Ovary (tissue), 9 donors: ENCODE measurements around the gene NKX2-2. TPM values are rescaled to one million over a fixed set of nuclear protein-coding genes. Genes with fewer than 3 reads are reported as not detected.

Source experiments
- DNase-seq, 5 donors: peaks; one replicate each; pipeline ENCODE4 v3.0.0-alpha.2; 2019 to 2020
- H3K27ac ChIP-seq, 2 donors: fragments of 200-600 bp; one replicate each; pipeline versions ENCODE4 v1.5.1 to v1.8.0; 2019 to 2022
- H3K27me3 ChIP-seq: fragments of 200-600 bp; one replicate; pipeline ENCODE4 v1.8.0; 2022
- H3K36me3 ChIP-seq: fragments of 200-600 bp; sonication (generic); one replicate; pipeline ENCODE4 v1.5.1; 2019
- H3K4me1 ChIP-seq: one replicate; pipeline ENCODE4 v1.8.1; 2013; ENCODE audit warnings: mild to moderate bottlenecking, moderate library complexity; ENCODE audit not compliant: insufficient read depth
- H3K4me3 ChIP-seq: fragments of 200-600 bp; sonication (generic); one replicate; pipeline ENCODE4 v1.5.1; 2017
- H3K9me3 ChIP-seq, 2 donors: fragments of 200-600 bp in 1 of 2; sonication (generic) in 1 of 2; one replicate each; pipeline versions ENCODE4 v1.5.1 to v1.8.1; 2013 to 2019; ENCODE audit warnings: mild to moderate bottlenecking in 1 of 2, moderate library complexity in 1 of 2
- EP300 ChIP-seq: sonication (generic); formaldehyde crosslinking; IDR thresholded peaks from one replicate; pipeline ENCODE4 v1.6.1; 2017; ENCODE audit warnings: antibody characterized with exemption
- POLR2A ChIP-seq: fragments of 450-650 bp; IDR thresholded peaks from one replicate; pipeline ENCODE4 v1.6.1; 2017; ENCODE audit warnings: antibody characterized with exemption, mild to moderate bottlenecking, moderate library complexity
- WGBS, 3 donors: extraction: QIAGEN DNeasy Blood & Tissue Kit in 1 of 3; methylation state at CpG; one replicate each; pipeline versions ENCODE4 v1.1.5 to v1.1.7; 2013 to 2017; 5-methylcytosine and 5-hydroxymethylcytosine counted together
- intact Hi-C, 4 donors: fragments of 100-400 bp; cut with DNase I; formaldehyde crosslinking; loops; one replicate each; pipeline versions ENCODE4 v1.11.0 to v1.15.1; 2022 to 2023
- polyA plus RNA-seq, 2 donors: library from polyadenylated mRNA; stranded (reverse); fragments of 200-250 nt in 1 of 2; fragments of 350-450 nt in 1 of 2; fragmentation: Illumina TruSeq in 1 of 2; extraction: RNeasy Lipid Tissue Mini Kit (QIAGEN cat#74804) in 1 of 2; gene quantifications; one replicate each; pipeline ENCODE4 v1.2.3, GENCODE V29; 2013 to 2014
- total RNA-seq, 7 donors: library from RNA; depleted of rRNA in 2 of 7; stranded (reverse); fragments of >200 nt in 2 of 7; fragmentation: NEBNext Ultra II Directional in 3 of 7; extraction: Animal tissue kit (Norgen Biotek cat#: 25700) in 3 of 7; gene quantifications; one replicate each; pipeline versions ENCODE4 v1.1.0 to v1.2.4, GENCODE V29; 2016 to 2023
- TF ChIP-seq, protein P1 (sequence below), 3 donors: fragments of 450-650 bp in 2 of 3; fragments of 200-600 bp in 1 of 3; IDR thresholded peaks; one replicate each; pipeline versions ENCODE4 v1.5.1 to v1.8.0; 2016 to 2022; ENCODE audit warnings: antibody characterized with exemption in 3 of 3, mild to moderate bottlenecking in 1 of 3
- donor health status: DM: no; HTN: no; CAD: no; lungs with moderate emphysema.
- donor health status: DM: no; HTN: no; CAD: no.
- donor health status: Bipolar disorder and iron deficiency.
- donor health status: DM: yes; HTN: yes; CAD: no.
- donor health status: DM: no; HTN: no; CAD: no.
- donor health status: DM: yes; HTN: yes; CAD: no.

The NKX2-2 gene
- total and polyA plus RNA-seq, 9 donors, result not detected

DNA sequence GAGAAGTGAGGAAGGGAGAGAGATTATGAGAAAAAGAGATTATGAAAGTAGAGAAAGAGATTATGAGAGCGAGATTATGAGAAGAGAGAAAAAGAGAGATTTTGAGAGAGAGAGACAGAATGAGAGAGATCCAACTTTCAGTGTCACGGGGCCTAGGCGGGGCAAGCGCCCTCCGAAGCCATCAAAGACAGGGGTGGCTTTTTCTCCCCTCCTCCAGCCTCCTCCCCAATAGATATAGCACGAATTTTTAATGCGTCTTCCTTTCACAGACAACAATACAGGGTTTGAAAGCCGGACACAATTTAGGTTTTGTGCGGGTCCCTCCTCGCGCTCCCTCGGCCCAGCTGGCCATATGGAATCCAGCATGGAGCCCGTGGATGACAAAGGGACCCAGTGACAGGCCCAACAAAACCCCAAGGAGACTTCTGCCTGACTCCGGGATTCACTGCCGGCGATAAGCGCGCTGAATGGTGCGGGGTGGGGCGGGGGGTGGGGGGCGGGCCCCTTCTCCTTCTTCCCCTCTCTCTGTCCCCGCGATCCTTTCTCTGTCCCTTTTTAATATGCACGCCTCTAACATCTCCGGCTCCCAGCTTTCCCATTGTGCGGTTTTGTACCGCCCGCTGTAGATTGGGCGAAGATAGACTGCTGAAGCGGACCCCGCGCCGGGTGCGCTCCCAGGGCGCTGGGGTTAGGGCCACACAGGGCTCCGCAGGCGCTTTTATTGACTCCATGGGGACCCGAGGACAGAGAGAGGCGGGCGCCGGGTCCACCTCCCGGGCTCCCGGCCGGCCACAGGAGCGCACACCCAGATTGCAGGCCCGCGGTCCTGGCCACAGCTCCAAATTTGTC, 5.4 kb downstream of the NKX2-2 start:
- 3 to 4% (median 3%) methylated on average over 47 of the region's 47 CpGs for WGBS, 3 donors
- H3K4me1 ChIP-seq, result peaks cover 10% of the 10 kb centered on the region
- DNase-seq, result no peak
- no peaks in the 10 kb centered on the region for H3K9me3 ChIP-seq
- intact Hi-C loops, result loop anchor here (5.0 to 10.0 kb wide), 5 partner anchors 271 to 671 kb away; no protein-coding TSS in a partner anchor
- peaks cover 3% of the 10 kb centered on the region for H3K27me3 ChIP-seq
- H3K36me3 ChIP-seq, result no peaks in the 10 kb centered on the region
- no peak overlapping the region for H3K27ac ChIP-seq
- TF ChIP-seq EP300 (no peak), POLR2A (no peak)
- TF ChIP-seq, protein P1, sequence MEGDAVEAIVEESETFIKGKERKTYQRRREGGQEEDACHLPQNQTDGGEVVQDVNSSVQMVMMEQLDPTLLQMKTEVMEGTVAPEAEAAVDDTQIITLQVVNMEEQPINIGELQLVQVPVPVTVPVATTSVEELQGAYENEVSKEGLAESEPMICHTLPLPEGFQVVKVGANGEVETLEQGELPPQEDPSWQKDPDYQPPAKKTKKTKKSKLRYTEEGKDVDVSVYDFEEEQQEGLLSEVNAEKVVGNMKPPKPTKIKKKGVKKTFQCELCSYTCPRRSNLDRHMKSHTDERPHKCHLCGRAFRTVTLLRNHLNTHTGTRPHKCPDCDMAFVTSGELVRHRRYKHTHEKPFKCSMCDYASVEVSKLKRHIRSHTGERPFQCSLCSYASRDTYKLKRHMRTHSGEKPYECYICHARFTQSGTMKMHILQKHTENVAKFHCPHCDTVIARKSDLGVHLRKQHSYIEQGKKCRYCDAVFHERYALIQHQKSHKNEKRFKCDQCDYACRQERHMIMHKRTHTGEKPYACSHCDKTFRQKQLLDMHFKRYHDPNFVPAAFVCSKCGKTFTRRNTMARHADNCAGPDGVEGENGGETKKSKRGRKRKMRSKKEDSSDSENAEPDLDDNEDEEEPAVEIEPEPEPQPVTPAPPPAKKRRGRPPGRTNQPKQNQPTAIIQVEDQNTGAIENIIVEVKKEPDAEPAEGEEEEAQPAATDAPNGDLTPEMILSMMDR (IDR thresholded peaks at IDR 0.05), result no peak
- H3K4me3 ChIP-seq, result no peak overlapping the region

DNA sequence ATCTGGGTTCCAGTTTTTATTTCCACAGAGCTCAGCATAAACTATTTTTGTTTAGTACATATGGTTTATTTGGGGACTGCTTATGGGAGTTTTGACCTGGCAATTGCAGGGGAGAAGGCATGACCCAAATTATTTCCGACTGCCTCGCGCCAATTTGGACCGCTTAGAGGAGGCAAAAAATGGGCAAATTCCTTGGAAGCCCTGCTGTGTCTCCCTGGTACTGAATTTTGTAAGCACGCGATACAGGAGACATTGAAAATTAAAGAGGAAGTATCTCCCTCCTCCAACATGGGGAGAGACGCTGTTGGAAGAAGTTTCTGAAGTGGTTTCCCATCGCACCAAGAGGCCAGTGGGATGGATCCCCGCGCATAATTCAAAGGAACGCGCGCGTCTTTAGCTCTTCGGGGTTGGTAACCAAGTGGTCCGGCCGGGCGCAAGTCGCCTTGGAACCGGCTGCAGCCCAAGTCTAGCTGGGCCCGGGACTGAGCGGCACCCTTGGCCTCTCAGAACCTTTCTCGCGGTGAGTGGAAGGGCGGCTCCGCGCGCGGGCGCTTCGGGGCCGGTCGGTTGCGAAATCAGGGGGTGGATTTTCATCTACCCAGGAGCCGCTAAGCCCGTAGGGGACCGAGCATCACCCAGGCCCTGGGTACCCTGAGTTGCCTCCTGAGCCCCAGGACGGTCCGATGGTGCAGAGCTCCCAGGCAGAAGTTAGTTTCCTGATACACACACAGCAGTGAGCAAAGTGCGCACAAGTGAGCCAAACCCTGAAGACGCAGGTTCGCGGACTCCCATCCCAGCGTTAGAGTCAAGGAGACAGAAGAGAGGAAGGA, 6.2 kb downstream of the NKX2-2 start:
- TF ChIP-seq, protein P1 (IDR thresholded peaks at IDR 0.05), result no peak
- TF ChIP-seq POLR2A (no peak), EP300 (no peak)
- H3K27ac ChIP-seq, result no peak overlapping the region
- H3K9me3 ChIP-seq, result no peaks in the 10 kb centered on the region
- DNase-seq, result no peak
- peaks cover 8% of the 10 kb centered on the region for H3K4me1 ChIP-seq
- peaks cover 3% of the 10 kb centered on the region for H3K27me3 ChIP-seq
- intact Hi-C loops, result loop anchor here (5.0 to 10.0 kb wide), 5 partner anchors 270 to 670 kb away; no protein-coding TSS in a partner anchor
- H3K4me3 ChIP-seq, result no peak overlapping the region
- 4 to 6% (median 6%) methylated on average over 44 of the region's 44 CpGs for WGBS, 3 donors
- no peaks in the 10 kb centered on the region for H3K36me3 ChIP-seq

DNA sequence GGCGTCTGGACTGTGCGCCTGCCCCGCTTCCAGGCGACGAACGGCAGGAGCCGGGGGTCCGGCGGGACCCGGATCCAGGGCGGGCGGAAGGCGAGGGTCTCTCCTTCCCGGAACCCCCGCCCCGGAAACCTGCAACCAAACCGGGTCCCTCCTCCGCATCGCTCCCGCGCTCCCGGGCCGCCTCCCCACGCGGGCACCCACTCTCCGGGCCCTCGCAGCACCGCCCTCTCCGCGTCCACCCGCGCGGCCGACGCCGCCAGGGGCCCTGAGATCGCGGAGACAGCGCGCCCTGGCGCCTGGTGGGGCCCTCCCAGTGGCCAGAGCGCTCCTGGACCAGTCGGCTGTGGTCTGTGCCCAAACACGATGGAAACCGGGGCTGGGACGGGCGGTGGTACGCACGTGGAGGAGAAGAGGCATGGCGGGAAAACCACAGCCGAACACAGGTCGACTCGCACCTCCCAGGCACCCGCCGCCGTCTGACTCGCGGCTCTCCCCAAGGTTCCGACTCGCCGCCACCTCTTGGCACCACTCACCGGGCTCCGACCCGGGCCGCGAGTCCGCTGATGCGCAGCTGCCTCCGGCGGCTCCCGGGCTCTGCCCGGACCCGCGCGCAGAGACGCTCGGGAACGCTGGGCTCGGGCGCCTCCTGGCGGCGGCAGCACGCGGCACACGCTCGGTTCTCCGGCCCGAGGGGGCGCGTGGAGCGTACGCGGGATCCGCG, 7.9 kb downstream of the NKX2-2 start:
- Histone ChIP-seq H3K4me3 (no peak overlapping the region), H3K27ac (no peak overlapping the region), H3K36me3 (no peaks in the 10 kb centered on the region), H3K9me3 (no peaks in the 10 kb centered on the region), H3K4me1 (peaks cover 3% of the 10 kb centered on the region), H3K27me3 (no peaks in the 10 kb centered on the region)
- DNase-seq, result peak in 3 of 5 donors; percentile 36 to 56 (median 41)
- 1 to 2% (median 1%) methylated on average over 51 to 95 of the region's 95 CpGs for WGBS, 3 donors
- intact Hi-C loops, result loop anchor here (2.0 to 10.0 kb wide), 6 partner anchors 269 to 669 kb away; no protein-coding TSS in a partner anchor
- no peak for TF ChIP-seq POLR2A
- TF ChIP-seq, protein P1 (IDR thresholded peaks at IDR 0.05), result peak in 2 of 3 donors; percentile 18 to 38
